Measurements from ENCODE around the gene RASD2.

The RASD2 gene

GRCh38 chr22:35554297-35554845 lies 13.7 kb downstream of the RASD2 start:
- Histone ChIP-seq H3K27me3 (ENCODE audit: low read depth, low read length) (no peaks in the 10 kb centered on the region), H3K4me3 (ENCODE audit: low read depth in 1 of 2, low read length in 2 of 2) (no peak overlapping the region), H3K36me3 (ENCODE audit: control insufficient read depth in 1 of 2, insufficient read depth in 2 of 2, low read length in 2 of 2) (peaks cover 0 to 11% of the 10 kb centered on the region in 2 donors), H3K9me3 (ENCODE audit: control insufficient read depth in 1 of 2, low read length in 2 of 2) (no peaks in the 10 kb centered on the region), H3K27ac (ENCODE audit: low read length) (no peak overlapping the region), H3K4me1 (ENCODE audit: control insufficient read depth in 1 of 2, insufficient read depth in 2 of 2, low read length in 2 of 2) (no peaks in the 10 kb centered on the region)

GRCh38 chr22:35555483-35555890 lies 14.9 kb downstream of the RASD2 start:
- Histone ChIP-seq H3K4me3 (ENCODE audit: low read depth in 1 of 2, low read length in 2 of 2) (no peak overlapping the region), H3K27me3 (ENCODE audit: low read depth, low read length) (no peaks in the 10 kb centered on the region), H3K9me3 (ENCODE audit: control insufficient read depth in 1 of 2, low read length in 2 of 2) (no peaks in the 10 kb centered on the region), H3K27ac (ENCODE audit: low read length) (no peak overlapping the region), H3K36me3 (ENCODE audit: control insufficient read depth in 1 of 2, insufficient read depth in 2 of 2, low read length in 2 of 2) (peaks cover 0 to 11% of the 10 kb centered on the region in 2 donors), H3K4me1 (ENCODE audit: control insufficient read depth in 1 of 2, insufficient read depth in 2 of 2, low read length in 2 of 2) (no peaks in the 10 kb centered on the region)

GRCh38 chr22:35555946-35556547 lies 15.4 kb downstream of the RASD2 start:
- Histone ChIP-seq H3K27me3 (ENCODE audit: low read depth, low read length) (no peaks in the 10 kb centered on the region), H3K9me3 (ENCODE audit: control insufficient read depth in 1 of 2, low read length in 2 of 2) (no peaks in the 10 kb centered on the region), H3K27ac (ENCODE audit: low read length) (no peak overlapping the region), H3K4me3 (ENCODE audit: low read depth in 1 of 2, low read length in 2 of 2) (no peak overlapping the region), H3K4me1 (ENCODE audit: control insufficient read depth in 1 of 2, insufficient read depth in 2 of 2, low read length in 2 of 2) (no peaks in the 10 kb centered on the region), H3K36me3 (ENCODE audit: control insufficient read depth in 1 of 2, insufficient read depth in 2 of 2, low read length in 2 of 2) (peaks cover 0 to 11% of the 10 kb centered on the region in 2 donors)

GRCh38 chr22:35556666-35557065 lies 16.0 kb downstream of the RASD2 start:
- no peaks in the 10 kb centered on the region for H3K4me1 ChIP-seq (ENCODE audit: control insufficient read depth in 1 of 2, insufficient read depth in 2 of 2, low read length in 2 of 2)
- no peaks in the 10 kb centered on the region for H3K27me3 ChIP-seq (ENCODE audit: low read depth, low read length)
- H3K36me3 ChIP-seq (ENCODE audit: control insufficient read depth in 1 of 2, insufficient read depth in 2 of 2, low read length in 2 of 2), result peaks cover 0 to 9% of the 10 kb centered on the region in 2 donors
- H3K27ac ChIP-seq (ENCODE audit: low read length), result no peak overlapping the region
- no peaks in the 10 kb centered on the region for H3K9me3 ChIP-seq (ENCODE audit: control insufficient read depth in 1 of 2, low read length in 2 of 2)
- H3K4me3 ChIP-seq (ENCODE audit: low read depth in 1 of 2, low read length in 2 of 2), result no peak overlapping the region

- Histone ChIP-seq H3K27ac (ENCODE audit: low read length) (no peak overlapping the region), H3K36me3 (ENCODE audit: control insufficient read depth in 1 of 2, insufficient read depth in 2 of 2, low read length in 2 of 2) (no peaks in the 10 kb centered on the region), H3K4me1 (ENCODE audit: control insufficient read depth in 1 of 2, insufficient read depth in 2 of 2, low read length in 2 of 2) (peaks cover 0 to 3% of the 10 kb centered on the region in 2 donors), H3K4me3 (ENCODE audit: low read depth in 1 of 2, low read length in 2 of 2) (no peak overlapping the region), H3K27me3 (ENCODE audit: low read depth, low read length) (no peaks in the 10 kb centered on the region), H3K9me3 (ENCODE audit: control insufficient read depth in 1 of 2, low read length in 2 of 2) (no peaks in the 10 kb centered on the region)
Measured at GRCh38 chr22:35558031-35558430, 17.4 kb downstream of the RASD2 start.

- H3K27ac ChIP-seq (ENCODE audit: low read length), result no peak overlapping the region
- H3K36me3 ChIP-seq (ENCODE audit: control insufficient read depth in 1 of 2, insufficient read depth in 2 of 2, low read length in 2 of 2), result no peaks in the 10 kb centered on the region
- H3K27me3 ChIP-seq (ENCODE audit: low read depth, low read length), result no peaks in the 10 kb centered on the region
- no peaks in the 10 kb centered on the region for H3K9me3 ChIP-seq (ENCODE audit: control insufficient read depth in 1 of 2, low read length in 2 of 2)
- H3K4me1 ChIP-seq (ENCODE audit: control insufficient read depth in 1 of 2, insufficient read depth in 2 of 2, low read length in 2 of 2), result peaks cover 0 to 3% of the 10 kb centered on the region in 2 donors
- H3K4me3 ChIP-seq (ENCODE audit: low read depth in 1 of 2, low read length in 2 of 2), result no peak overlapping the region
Measured at GRCh38 chr22:35558719-35559118, 18.1 kb downstream of the RASD2 start.

GRCh38 chr22:35559354-35560005 lies 18.8 kb downstream of the RASD2 start:
- H3K27ac ChIP-seq (ENCODE audit: low read length), result no peak overlapping the region
- no peaks in the 10 kb centered on the region for H3K36me3 ChIP-seq (ENCODE audit: control insufficient read depth in 1 of 2, insufficient read depth in 2 of 2, low read length in 2 of 2)
- no peak overlapping the region for H3K4me3 ChIP-seq (ENCODE audit: low read depth in 1 of 2, low read length in 2 of 2)
- no peaks in the 10 kb centered on the region for H3K9me3 ChIP-seq (ENCODE audit: control insufficient read depth in 1 of 2, low read length in 2 of 2)
- H3K4me1 ChIP-seq (ENCODE audit: control insufficient read depth in 1 of 2, insufficient read depth in 2 of 2, low read length in 2 of 2), result peaks cover 0 to 7% of the 10 kb centered on the region in 2 donors
- no peaks in the 10 kb centered on the region for H3K27me3 ChIP-seq (ENCODE audit: low read depth, low read length)

GRCh38 chr22:35560366-35560765 lies 19.7 kb downstream of the RASD2 start:
- no peak overlapping the region for H3K4me3 ChIP-seq (ENCODE audit: low read depth in 1 of 2, low read length in 2 of 2)
- peaks cover 6 to 16% of the 10 kb centered on the region in 2 donors for H3K4me1 ChIP-seq (ENCODE audit: control insufficient read depth in 1 of 2, insufficient read depth in 2 of 2, low read length in 2 of 2)
- no peak overlapping the region for H3K27ac ChIP-seq (ENCODE audit: low read length)
- H3K27me3 ChIP-seq (ENCODE audit: low read depth, low read length), result no peaks in the 10 kb centered on the region
- H3K36me3 ChIP-seq (ENCODE audit: control insufficient read depth in 1 of 2, insufficient read depth in 2 of 2, low read length in 2 of 2), result no peaks in the 10 kb centered on the region
- no peaks in the 10 kb centered on the region for H3K9me3 ChIP-seq (ENCODE audit: control insufficient read depth in 1 of 2, low read length in 2 of 2)

- Histone ChIP-seq H3K36me3 (ENCODE audit: control insufficient read depth in 1 of 2, insufficient read depth in 2 of 2, low read length in 2 of 2) (no peaks in the 10 kb centered on the region), H3K4me1 (ENCODE audit: control insufficient read depth in 1 of 2, insufficient read depth in 2 of 2, low read length in 2 of 2) (peaks cover 6 to 20% of the 10 kb centered on the region in 2 donors), H3K4me3 (ENCODE audit: low read depth in 1 of 2, low read length in 2 of 2) (no peak overlapping the region), H3K27ac (ENCODE audit: low read length) (no peak overlapping the region), H3K9me3 (ENCODE audit: control insufficient read depth in 1 of 2, low read length in 2 of 2) (no peaks in the 10 kb centered on the region), H3K27me3 (ENCODE audit: low read depth, low read length) (no peaks in the 10 kb centered on the region)
Measured at GRCh38 chr22:35560824-35561223, 20.2 kb downstream of the RASD2 start.

GRCh38 chr22:35561796-35562526 lies 21.3 kb downstream of the RASD2 start:
- Histone ChIP-seq H3K36me3 (ENCODE audit: control insufficient read depth in 1 of 2, insufficient read depth in 2 of 2, low read length in 2 of 2) (no peaks in the 10 kb centered on the region), H3K4me3 (ENCODE audit: low read depth in 1 of 2, low read length in 2 of 2) (no peak overlapping the region), H3K27ac (ENCODE audit: low read length) (no peak overlapping the region), H3K4me1 (ENCODE audit: control insufficient read depth in 1 of 2, insufficient read depth in 2 of 2, low read length in 2 of 2) (peaks cover 6 to 25% of the 10 kb centered on the region in 2 donors), H3K9me3 (ENCODE audit: control insufficient read depth in 1 of 2, low read length in 2 of 2) (no peaks in the 10 kb centered on the region), H3K27me3 (ENCODE audit: low read depth, low read length) (no peaks in the 10 kb centered on the region)

GRCh38 chr22:35563211-35563610 lies 22.6 kb downstream of the RASD2 start:
- Histone ChIP-seq H3K27me3 (ENCODE audit: low read depth, low read length) (no peaks in the 10 kb centered on the region), H3K4me3 (ENCODE audit: low read depth in 1 of 2, low read length in 2 of 2) (no peak overlapping the region), H3K36me3 (ENCODE audit: control insufficient read depth in 1 of 2, insufficient read depth in 2 of 2, low read length in 2 of 2) (no peaks in the 10 kb centered on the region), H3K4me1 (ENCODE audit: control insufficient read depth in 1 of 2, insufficient read depth in 2 of 2, low read length in 2 of 2) (peaks cover 6 to 37% of the 10 kb centered on the region in 2 donors), H3K27ac (ENCODE audit: low read length) (no peak overlapping the region), H3K9me3 (ENCODE audit: control insufficient read depth in 1 of 2, low read length in 2 of 2) (no peaks in the 10 kb centered on the region)

Measured in muscle layer of duodenum (tissue), 2 donors.